ENCODE results near the gene GPS1.

The GPS1 gene

GRCh38 chr17:82013772-82014321 lies 37.9 kb upstream of the GPS1 start:
- in situ Hi-C loops (cut with MboI; ENCODE audit: low pct_unique_long_range_greater_than_20kb, low sequenced_read_pairs): no loop called here
- DNase-seq: no peak

DNA sequence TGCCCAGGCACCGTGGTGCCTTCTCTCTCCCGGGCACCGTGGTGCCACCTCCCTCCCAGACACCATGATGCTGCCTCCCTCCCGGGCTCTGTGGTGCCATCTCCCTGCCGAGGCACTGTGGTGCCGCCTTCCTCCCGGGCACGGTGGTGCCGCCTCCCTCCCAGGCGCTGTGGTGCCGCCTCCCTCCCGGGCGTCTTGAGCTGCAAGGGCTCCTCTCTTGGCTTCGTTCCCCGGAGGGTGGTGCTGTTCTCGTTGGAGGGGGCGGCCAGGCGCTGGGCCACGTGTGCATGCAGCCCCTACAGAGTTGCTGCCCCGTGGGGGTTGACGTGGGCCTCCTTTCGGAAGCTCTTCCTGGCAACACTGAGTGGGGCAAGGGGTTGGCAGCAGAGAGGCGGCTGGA lies 37.3 kb upstream of the GPS1 start:
- in situ Hi-C loops (cut with MboI; ENCODE audit: low pct_unique_long_range_greater_than_20kb, low sequenced_read_pairs): no loop called here
- DNase-seq: no peak

DNA sequence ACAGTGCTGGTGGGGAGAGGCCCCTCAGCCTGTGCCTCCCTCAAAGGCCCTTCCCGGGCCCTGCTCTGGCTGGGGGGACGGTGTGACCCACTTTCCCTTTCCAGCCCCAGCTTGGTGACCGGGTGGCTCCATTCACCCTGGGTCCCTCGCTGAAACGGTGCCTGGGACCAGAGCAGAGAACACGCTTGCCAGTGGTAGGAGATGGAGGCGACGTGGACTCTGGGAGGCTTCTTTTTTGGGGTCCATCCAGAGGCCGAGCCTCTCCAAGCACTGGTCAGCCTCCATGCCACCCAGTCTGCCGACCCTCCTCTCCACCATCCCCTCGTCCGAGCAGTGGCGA lies 36.8 kb upstream of the GPS1 start:
- in situ Hi-C loops (cut with MboI; ENCODE audit: low pct_unique_long_range_greater_than_20kb, low sequenced_read_pairs): no loop called here
- DNase-seq: no peak

DNA sequence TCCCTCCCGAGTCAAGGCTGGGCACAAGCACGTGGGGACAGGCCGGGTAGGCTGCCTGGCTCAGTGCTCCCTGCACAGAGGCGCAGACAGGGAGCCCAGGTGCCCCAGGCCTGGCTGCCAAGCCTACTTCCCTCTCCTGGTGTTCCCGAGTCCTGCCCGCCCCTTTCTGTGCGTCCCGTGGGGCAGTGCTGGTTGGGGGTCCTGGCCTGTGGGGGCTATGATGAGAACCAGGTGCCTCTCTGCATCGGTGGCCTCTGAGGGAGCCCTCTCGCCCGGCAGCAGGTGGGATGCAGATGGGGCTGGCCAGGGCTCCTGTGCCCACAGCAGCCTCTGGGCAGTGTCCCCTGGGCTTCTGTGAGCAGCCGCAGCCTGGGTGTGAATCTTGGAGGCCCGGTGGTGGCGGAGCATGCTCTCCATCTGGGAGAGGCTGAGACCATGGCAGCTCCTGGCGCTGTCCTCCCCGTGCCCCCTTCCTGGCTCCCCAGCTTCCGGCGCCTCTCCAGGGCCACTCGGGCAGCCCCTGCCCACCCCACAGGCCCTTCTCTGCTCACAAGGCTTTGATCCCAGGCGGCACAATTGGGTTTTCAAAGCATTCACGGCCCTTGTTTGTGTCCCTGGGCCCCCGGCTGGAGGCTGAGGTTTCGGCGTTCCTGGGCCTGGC lies 36.3 kb upstream of the GPS1 start:
- DNase-seq: no peak
- in situ Hi-C loops (cut with MboI; ENCODE audit: low pct_unique_long_range_greater_than_20kb, low sequenced_read_pairs): no loop called here

- in situ Hi-C loops (cut with MboI; ENCODE audit: low pct_unique_long_range_greater_than_20kb, low sequenced_read_pairs): no loop called here
- no peak for DNase-seq
Observed at GRCh38 chr17:82016061-82016874, 35.4 kb upstream of the GPS1 start.

DNA sequence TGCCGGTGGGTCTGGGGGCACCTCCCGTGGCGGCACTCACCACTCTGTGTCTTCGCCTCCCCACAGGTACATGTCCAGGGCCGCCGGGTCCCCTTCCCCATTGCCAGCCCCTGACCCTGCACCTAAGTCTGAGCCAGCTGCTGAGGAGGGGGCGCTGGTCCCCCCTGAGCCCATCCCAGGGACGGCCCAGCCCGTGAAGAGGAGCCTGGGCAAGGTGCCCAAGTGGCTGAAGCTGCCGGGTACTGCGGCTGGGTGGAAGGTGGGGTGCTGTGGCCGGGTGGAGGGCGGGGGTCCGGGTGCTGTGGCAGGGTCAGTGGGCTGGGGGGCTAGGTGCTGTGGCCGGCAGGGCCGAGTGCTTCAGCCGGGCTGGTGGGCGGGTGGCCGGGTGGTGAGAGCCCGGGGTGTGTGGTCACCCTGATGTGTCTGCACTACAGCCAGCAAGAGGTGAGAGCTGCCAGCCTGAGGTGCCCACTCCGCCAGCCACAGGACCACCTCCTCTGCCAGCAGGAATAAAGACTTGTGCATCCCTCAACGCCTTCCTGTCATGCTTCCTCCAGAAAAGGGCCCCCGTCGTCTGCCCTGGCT lies 34.7 kb upstream of the GPS1 start:
- in situ Hi-C loops (cut with MboI; ENCODE audit: low pct_unique_long_range_greater_than_20kb, low sequenced_read_pairs): no loop called here

DNA sequence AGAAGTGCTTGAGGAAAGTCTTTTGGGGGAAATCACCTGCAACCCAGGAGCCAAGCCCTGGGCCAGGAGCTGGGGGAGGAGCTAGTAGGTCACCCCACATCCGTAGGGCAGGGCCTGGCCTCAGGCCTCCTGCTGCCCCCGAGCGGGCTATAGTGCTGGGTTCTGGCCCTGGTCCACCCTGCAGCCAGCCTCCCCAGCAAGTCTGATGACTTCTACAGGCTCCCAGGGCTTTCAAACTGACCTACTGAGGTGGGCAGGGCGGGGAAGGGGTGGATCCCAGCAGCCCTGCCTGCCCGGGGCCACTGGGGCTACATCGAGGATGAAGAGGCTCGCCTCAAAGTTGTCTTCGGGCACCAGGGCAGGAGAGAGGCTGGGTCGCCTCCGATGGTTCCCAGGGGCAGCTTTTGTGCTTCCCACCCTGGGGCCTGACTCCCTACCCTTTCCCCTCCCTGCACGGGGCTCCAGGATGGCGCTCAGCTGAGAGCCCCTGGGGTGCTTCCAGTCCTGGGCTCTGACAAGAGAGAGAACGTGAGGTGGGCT lies 34.0 kb upstream of the GPS1 start:
- in situ Hi-C loops (cut with MboI; ENCODE audit: low pct_unique_long_range_greater_than_20kb, low sequenced_read_pairs): no loop called here
- DNase-seq: no peak

More for the DNA sequence above, 34.7 kb upstream of the GPS1 start:
- DNase-seq: no peak

GRCh38 chr17:82018152-82018988 lies 33.3 kb upstream of the GPS1 start:
- no peak for DNase-seq
- in situ Hi-C loops (cut with MboI; ENCODE audit: low pct_unique_long_range_greater_than_20kb, low sequenced_read_pairs): no loop called here

GRCh38 chr17:82018989-82019689 lies 32.6 kb upstream of the GPS1 start:
- in situ Hi-C loops (cut with MboI; ENCODE audit: low pct_unique_long_range_greater_than_20kb, low sequenced_read_pairs): no loop called here
- no peak for DNase-seq

GRCh38 chr17:82019690-82020571 lies 31.8 kb upstream of the GPS1 start:
- in situ Hi-C loops (cut with MboI; ENCODE audit: low pct_unique_long_range_greater_than_20kb, low sequenced_read_pairs): no loop called here
- peak; percentile 68 for DNase-seq

DNA sequence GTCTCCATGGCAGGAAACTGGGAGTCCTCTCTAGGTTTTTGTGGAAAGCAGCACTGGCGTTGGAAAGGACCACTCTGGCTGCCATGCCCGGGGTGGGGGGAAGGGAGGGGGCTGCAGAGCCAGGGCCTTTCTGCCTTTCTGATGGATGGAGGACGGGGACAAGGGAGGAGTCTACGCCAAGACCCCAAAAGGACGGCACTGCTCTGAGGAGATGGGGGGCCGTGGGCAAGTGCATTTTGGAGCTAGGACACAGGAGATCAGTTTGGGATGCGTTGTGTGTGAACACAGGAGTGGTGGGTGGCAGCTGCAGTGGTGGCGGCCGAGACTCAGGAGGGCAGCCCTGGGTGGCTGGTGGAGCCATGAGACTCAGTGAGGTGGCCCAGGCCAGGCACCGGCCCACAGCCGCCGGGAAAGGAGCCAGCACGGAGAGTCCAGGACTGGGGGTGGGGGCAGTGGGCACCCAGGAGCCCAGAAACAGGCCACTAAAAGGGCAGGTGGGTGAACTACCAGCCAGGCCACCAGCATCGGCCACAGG lies 31.1 kb upstream of the GPS1 start:
- DNase-seq: no peak
- in situ Hi-C loops (cut with MboI; ENCODE audit: low pct_unique_long_range_greater_than_20kb, low sequenced_read_pairs): no loop called here

GRCh38 chr17:82021107-82021899 lies 30.4 kb upstream of the GPS1 start:
- DNase-seq: peak; percentile 57
- in situ Hi-C loops (cut with MboI; ENCODE audit: low pct_unique_long_range_greater_than_20kb, low sequenced_read_pairs): no loop called here

- no peak for DNase-seq
- in situ Hi-C loops (cut with MboI; ENCODE audit: low pct_unique_long_range_greater_than_20kb, low sequenced_read_pairs): no loop called here
Observed at GRCh38 chr17:82021900-82022309, 29.8 kb upstream of the GPS1 start.

DNA sequence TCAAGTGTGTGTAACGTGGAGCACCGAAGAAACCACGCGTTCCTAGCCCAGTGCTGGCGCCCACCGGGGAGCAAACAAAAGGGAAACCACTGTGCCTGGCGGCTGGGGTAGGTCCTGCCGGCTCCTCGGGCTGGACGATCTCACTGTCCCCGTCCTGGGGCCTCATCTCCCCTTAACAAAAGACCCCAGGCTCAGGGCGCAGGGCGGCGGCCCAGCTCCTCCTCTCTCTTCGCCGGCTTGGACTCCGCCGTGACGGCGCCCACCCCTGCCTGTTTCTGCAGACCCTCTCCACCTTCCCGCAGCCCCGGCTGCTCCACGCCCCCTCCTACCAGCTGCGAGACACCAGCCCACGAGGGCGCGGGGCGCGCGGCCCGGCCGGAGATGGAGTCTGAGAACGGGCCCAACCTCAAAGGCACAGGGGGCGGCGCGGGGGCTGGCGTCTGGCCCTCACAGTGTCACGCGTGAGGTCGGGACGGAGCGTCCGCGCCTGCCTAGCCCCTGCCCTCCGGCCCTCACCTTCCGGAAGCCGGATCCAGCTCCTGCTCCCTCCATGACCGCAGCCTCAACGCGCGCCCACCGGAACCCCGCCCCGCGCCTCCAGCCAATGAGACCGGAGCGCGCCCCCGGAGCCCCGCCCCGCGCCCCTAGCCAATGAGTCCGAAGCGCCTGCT lies 29.3 kb upstream of the GPS1 start, which contains the start of gene CENPX:
Gene CENPX (minus strand): TSS at position 569 of the 671 bp plus-strand sequence. CDS start 17 bp downstream, at position 552.
- in situ Hi-C loops (cut with MboI; ENCODE audit: low pct_unique_long_range_greater_than_20kb, low sequenced_read_pairs): no loop called here

DNA sequence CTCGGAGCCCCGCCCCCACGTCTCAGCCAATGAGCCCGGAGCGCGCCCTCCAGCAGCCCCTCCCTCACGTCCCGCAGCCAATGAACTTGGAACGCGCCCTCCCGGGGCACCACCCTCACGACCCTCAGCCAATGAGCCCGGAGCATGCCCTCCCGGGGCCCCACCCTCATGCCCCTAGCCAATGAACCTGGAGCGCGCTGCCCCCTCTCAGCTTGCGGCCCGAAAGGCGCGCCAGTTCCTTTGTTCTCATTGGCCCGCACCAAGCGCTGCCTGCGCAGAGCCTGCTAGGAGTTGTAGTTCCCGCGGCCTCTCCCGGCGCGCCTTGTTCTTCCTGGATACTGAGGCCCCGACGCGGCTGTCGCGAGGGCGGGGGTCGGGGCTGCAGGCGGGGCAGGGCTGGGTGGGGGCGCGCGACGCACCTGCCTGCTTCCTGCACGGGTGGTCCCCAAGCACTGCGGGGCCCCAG lies 28.7 kb upstream of the GPS1 start, which contains the start of gene LRRC45:
Gene LRRC45 (plus strand): TSS at position 325 of the 466 bp plus-strand sequence. CDS start 339 bp downstream, outside the sequence.
- in situ Hi-C loops (cut with MboI; ENCODE audit: low pct_unique_long_range_greater_than_20kb, low sequenced_read_pairs): no loop called here
- peak; percentile 100 for DNase-seq

More for the DNA sequence above, 29.3 kb upstream of the GPS1 start, which contains the start of gene CENPX:
- no peak for DNase-seq

Data from KBM-7 (cell line).